HG02970 (cell line): ENCODE results near the gene SLC37A4.
A peak's percentile ranks its signal among the peaks of the same experiment; 100 is the strongest.
"Not testable (repeated sequence)": the region's sequence is repeated elsewhere in the genome, so short reads cannot be mapped to it uniquely, and the experiment has no call there.

ENCODE experiments used
- ATAC-seq: cut with Tn5 transposase; IDR thresholded peaks from one replicate; pipeline ENCODE4 v1.9.1; 2021; ENCODE audit warnings: mild to moderate bottlenecking, moderate library complexity, moderate number of reproducible peaks; ENCODE audit not compliant: unreplicated experiment, low FRiP score

Gene SLC37A4

DNA sequence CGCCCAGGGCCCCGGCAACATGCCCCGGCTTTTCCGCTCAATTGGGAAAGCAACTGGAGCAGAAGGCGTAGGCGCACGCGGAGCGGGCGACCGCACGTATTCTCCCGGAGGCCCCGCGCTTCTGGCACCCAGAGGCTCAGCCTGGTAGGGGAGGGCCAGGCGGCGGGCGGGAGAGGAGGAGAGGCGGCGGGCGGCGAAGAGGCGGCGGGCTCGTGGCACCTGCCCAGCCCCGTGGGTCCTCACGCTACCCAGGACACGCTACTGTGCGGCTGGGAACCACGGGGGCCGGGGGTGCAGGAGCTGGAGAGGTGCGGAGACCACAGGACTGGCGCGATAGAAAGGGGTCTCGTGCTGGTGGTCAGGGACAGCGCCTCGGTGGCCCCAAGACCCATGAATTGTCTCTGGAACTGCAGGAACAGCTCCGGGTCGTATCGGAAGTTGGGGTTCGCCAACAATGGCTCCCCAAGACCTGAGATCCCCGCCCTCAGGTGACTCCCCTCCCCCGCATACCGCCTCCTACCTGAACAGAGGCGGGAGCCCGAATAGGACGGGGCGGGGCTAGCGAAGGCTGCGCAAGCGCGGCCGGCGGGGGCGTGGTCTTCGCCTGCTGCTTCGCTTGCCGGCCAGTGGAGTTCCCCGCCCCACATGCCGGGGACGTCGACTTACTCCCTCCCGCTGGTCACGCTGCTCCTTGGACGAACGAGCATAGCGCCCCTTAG, at the start of gene SLC37A4:
Gene SLC37A4 (minus strand): TSS at position 549 of the 719 bp plus-strand sequence.
- peak; percentile 87 for ATAC-seq

DNA sequence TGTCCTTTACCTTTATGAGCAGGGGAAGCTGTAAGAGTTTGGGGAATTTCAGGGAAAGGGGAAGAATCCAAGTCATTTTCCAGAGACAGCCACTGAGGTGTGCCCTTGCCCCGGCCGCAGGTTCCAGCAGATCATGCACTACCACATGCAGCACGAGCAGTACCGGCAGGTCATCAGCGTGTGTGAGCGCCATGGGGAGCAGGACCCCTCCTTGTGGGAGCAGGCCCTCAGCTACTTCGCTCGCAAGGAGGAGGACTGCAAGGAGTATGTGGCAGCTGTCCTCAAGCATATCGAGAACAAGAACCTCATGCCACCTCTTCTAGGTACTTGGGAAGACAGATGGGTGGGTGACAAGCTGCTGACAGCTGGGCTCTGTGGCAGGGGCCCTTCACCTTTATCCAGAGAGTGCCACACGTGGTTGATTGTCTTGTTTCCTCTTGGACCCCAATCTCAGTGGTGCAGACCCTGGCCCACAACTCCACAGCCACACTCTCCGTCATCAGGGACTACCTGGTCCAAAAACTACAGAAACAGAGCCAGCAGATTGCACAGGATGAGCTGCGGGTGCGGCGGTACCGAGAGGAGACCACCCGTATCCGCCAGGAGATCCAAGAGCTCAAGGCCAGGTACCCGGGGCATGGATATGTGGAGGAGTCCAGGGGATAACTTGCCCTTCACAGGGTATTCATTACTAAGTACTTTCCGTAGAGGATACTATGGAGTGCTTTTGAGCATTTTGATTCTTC, 48.2 kb upstream of the SLC37A4 start:
- ATAC-seq, result no peak

DNA sequence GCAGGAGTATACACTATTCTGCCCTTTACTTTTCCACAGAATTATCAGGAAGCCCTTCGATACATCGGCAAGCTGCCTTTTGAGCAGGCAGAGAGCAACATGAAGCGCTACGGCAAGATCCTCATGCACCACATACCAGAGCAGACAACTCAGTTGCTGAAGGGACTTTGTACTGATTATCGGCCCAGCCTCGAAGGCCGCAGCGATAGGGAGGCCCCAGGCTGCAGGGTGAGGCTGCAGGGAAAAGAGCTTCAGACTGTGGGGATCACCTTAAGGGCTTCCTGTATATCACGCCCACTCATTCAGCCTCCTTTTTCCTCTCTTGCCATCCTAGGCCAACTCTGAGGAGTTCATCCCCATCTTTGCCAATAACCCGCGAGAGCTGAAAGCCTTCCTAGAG, 47.2 kb upstream of the SLC37A4 start:
- no peak for ATAC-seq

DNA sequence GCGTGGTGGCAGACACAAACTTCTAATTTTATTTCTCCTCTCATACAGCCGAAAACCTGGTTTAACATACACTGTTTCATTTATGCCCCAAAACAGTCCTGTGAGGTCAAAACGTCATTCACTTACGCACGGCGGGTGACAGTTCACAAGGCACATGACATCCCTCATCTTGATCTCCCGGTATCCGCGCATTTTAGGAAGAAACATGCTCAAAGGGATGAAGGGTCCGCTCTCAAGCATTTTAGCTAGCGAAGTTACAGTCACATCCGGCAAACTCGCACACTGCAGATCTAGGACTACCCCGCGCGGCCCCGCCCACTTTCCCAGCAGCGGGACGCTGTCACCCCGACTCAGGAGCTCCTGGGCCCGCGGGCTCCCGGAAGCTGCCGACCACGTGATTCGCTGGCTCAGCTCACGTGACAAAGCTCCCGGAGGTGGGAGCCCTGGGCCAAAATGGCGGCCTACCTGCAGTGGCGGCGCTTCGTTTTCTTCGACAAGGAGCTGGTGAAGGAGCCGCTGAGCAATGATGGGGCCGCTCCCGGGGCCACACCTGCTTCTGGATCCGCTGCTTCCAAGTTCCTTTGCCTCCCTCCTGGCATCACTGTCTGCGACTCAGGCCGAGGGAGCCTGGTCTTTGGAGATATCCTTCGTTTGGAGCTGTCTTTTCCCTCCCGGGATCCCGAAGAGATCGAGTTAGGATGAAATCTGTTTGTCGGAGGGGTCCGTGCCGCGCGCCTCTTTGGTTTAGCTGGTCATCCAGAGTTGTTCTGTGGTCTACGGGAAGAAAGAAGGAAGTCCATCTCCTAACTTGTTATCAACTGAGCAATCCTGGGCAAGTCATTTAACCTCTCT, 36.9 kb upstream of the SLC37A4 start, which contains the start of gene VPS11:
Gene VPS11 (plus strand): TSS at position 448 of the 852 bp plus-strand sequence. CDS start 6 bp downstream, at position 454.
- ATAC-seq, result peak; percentile 93

DNA sequence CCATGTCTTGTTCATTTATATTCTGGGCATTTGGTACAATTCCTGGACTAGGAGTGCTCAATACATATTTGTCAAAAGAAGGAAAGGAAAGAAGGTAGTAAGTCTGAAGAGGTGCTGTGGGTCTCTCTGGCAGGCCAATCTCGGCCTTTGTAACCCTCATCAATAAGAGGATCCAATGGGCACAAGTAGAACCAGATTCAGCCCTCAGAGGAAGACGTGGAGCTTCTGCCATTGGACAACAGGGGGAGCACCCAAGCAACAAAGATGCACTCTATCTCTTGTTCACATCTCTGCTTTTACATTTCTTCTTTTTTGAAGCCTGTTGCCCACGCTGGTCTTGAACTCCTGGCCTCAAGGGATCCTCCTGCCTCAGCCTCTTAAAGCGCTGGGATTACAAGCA, 34.7 kb upstream of the SLC37A4 start:
- no peak for ATAC-seq

DNA sequence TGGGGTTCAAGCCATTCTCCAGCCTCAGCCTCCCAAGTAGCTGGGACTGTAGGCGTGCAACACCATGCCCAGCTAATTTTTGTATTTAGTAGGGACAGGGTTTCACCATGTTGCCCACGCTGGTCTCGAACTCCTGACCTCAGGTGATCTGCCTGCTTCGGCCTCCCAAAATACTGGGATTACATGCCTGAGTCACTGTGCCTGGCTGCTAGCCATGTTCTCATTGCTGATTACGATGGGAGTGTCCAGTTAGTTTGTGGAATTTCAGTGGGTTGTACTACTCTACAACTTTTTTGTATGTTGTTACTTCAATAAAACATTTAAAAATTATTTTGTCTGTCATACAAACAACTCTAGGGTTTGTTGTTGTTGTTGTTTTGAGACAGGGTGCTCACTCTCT, 32.1 kb upstream of the SLC37A4 start:
- ATAC-seq, result no peak

DNA sequence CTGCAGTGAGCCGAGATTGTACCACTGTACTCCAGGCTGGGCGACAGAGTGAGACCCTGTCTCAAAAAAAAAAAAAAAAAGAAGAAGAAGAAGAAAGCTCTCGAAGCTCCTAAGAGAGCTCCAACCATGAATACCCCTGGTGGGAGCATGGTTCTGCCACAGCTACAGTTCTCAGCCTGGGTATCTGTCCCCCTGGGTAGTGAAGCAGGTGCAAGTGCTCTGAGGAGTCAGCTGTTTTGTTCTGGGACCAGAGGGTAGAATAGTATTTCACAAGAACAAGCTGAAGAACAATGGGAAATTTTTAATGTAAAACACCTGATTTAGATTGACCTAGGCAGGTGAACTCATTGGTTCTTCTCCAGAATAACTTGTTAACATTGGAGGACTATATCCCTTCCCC, 30.6 kb upstream of the SLC37A4 start:
- no peak for ATAC-seq

DNA sequence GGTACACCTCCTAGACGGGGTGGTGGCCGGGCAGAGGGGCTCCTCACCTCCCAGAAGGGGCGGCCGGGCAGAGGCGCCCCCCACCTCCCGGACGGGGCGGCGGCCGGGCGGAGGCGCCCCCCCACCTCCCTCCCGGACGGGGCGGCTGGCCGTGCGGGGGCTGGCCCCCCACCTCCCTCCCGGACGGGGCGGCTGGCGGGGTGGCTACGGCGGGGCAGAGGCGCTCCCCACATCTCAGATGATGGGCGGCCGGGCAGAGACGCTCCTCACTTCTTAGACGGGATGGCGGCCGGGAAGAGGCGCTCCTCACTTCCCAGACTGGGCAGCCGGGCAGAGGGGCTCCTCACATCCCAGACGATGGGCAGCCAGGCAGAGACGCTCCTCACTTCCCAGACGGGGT, 28.5 kb upstream of the SLC37A4 start:
- not testable (repeated sequence) for ATAC-seq

DNA sequence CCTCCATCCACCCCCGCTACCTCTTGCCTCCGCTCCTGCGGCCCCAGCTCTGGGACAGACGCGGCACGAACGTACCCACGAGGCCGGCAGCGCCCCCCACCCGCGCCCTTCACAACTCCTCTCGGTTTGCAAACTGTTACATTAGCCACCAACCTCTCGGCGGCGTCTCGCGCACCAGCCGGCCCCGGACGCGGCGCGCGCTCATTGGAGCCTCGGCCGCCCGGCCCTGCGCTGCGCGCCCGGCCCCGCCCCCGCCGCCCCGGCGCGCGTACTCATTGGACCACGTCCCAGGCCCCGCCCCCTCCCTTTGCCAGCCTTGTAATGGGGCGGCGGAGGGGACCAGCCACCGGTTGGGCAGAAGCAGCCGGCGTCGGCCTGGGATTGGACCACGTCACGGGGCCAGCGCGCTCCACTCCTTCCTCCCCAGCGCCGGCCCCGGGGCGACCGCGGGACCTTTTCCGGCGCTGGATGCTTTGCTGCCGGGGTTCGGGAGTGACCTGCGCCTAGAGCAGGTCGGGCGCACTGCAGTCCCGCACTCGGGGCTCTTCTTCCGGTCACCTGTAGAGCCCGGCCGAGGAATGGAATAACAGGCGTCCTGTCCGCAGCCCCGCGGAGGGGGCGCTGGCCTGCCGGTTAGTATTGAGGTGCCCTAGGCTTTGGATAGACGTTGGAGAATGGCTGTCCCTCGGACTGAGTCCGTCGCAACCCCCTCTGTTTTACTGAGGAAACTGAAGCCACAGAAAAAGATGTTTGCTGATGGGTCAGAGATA, 26.5 kb upstream of the SLC37A4 start, which contains the start of gene HYOU1:
Gene HYOU1 (minus strand): TSS at position 206 of the 770 bp plus-strand sequence. CDS start 1,045 bp downstream, outside the sequence.
- ATAC-seq, result peak; percentile 89

DNA sequence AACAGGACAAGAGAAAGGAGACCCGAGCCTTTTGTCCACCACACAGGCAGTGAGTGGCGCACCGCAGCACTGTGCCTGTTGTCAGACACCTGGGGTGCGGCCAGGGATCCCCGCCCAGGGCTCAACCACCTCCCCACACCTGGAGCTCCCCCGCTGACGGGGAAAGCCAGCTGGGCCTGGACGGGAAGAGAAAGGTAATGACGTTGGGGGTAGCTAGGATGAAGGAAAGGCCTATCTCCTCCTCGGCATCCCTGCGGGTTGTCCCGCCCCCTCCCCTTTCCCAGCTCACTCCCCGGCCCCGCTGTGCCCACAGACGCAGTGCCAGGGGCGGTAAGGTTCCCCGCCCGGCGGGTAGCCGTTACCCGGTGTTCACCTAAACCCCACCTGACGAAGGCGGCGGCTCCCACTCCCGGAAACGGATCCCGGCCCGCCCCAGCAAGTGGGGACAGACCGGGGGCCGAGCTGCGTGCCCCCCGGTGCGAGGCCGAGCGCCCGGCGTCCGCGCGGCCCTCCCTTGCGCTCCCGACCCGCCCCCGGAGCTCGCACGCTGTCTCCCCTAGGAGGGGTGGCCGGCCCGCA, 25.8 kb upstream of the SLC37A4 start:
- ATAC-seq, result peak; percentile 9

DNA sequence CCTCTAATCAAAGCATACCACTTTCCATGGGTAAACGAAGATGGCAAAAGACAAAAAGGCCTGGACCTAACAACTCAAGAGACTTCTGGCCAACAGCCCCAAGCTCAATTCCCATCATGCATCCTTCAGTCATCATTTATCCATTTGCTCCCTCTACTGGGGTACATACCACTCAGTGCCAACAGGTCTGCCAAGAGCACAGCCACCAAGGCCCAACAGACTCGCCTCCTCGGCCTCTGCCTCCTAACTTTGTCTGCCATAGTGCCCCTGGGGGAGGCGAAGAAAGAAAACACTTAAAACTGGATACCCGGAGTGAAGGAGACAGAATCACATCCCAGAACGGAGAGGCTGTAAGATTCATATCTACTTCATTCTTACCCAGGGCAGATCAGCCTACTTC, 25.2 kb upstream of the SLC37A4 start:
- no peak for ATAC-seq

DNA sequence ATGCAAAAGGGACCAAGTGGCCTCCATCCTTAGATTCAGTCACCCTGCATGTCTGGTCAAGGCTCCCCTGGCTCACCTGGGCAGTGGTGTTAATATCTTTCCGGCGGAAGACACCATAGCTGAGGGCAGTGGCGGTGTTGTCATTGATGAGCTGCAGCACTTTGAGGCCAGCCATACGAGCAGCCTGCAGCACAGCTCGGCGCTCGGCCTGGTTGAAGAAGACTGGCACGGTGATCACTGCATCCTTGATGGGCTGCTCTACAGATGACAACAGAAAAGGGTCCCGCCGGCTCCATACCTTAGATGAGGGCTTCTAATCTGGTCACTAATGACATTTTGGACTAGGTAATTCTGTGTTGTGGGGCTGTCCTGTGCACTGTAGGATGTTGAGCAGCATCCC, 23.7 kb upstream of the SLC37A4 start:
- no peak for ATAC-seq

DNA sequence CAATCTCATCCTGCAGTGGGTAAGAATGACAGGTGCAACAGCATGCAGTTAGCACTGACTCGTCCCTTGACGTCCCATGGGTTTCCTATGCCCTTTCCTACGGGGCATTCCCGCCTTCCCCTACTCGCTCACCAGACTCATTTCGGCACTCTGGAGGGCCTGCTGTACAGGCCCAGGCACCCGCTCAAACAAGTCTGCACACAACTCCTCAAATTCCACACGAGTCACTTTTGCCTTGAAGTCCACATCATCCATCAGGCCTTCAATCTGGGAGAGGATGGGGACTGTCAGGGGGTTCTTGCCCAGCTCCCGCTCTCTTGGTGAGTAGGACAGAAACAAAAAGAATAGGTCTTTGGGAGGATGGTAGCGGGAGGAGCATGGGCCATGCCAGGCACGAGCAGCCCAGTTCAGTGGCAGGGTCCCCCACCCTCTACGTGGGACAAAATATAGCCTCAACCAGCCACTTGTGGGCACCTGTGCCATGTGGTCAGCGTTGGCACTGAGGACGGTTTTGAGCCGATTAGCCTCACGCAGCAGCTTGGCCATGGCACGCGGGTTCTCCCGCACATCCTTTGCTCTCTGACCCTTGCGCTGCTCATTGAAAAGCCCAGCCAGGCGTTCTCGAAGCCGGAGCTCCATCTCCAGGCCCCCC, 21.6 kb upstream of the SLC37A4 start:
- ATAC-seq, result no peak

DNA sequence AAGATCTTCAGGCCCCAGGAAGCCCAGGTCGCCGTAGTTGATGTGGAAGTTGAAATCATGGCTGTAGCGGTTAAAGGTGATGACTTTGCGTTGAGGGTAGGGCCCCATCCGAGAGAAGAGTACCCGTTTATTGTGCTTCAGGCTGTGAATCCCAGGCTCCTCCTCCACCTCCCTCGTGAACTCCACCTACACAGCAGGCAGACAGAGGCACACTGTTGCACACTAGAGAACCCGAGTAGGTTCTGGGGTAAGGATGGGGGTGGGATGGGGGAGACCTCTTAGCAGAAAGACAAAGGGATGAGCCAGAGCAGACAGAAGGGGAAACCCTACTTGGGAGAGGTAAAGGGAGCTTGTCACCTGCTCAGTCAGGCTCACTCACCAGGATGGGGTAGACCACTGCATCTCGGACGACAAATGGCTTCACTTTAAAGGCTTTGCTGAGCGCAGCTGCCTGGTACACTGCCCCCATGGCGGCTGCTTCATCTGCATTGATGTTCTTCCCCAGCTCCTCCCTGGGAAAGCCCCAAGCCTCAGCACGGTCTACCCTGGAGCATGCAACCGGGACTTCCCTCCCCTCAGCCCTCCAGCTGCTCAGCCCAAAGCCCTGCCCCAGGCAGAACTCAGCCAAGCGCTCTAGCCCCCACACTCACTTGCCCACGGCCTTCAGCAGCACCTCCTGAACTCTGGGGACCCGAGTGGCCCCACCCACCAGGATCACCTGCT, 20.9 kb upstream of the SLC37A4 start:
- ATAC-seq, result no peak

DNA sequence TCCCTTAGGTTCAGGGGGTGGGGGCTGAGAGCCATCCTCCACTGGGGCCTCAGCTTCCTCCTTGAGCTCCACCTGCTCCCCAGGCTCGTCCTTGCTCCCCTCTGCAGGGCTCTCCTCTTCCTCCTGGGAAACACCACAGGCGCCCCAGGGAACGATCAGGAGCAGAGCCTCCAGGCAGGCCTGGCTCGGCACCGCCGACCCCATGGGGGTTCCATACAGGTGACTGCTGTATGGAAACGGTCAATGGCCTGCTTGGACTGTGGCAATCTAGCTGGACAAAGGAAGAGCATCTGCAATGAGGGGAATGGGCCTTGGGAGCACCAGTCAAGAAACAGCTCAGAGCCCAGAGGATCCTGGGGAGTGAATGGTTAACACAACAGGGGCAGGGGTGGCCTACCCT, 18.4 kb upstream of the SLC37A4 start:
- no peak for ATAC-seq

DNA sequence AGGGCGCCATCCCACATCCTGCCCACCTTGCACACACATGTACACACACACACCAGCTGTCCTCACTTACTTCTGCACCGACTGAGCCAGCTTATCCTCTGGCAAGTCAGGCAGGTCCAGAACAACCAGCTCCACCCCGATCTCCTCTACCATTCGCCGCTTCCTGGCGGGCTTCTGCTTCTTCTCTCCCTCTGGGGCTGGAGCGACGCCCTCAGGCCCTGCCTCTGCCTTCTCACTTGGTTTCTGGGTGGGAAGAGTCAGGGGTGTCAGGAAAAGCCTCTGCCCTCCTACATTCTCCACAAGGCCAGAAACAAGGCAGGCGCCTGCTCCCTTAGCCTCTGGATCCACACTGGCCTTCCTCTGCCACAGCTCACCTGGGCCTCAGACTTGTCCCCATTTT, 18.0 kb upstream of the SLC37A4 start:
- no peak for ATAC-seq

DNA sequence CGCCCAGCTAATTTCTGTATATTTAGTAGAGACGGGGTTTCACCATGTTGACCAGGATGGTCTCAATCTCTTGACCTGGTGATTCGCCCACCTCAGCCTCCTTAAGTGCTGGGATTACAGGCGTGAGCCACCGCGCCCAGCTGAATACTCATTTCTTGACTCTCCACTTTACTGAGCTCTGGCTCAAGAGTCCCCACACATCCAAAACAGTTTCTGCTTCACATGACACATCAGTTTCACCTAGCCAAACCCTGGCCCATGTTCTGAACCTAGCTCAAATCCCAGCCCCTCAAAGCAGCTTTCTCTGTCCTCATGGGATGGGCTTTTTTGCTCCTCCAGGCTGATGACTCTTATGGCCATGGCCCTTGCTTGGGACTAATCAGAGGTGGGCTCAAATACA, 16.5 kb upstream of the SLC37A4 start:
- ATAC-seq, result no peak

DNA sequence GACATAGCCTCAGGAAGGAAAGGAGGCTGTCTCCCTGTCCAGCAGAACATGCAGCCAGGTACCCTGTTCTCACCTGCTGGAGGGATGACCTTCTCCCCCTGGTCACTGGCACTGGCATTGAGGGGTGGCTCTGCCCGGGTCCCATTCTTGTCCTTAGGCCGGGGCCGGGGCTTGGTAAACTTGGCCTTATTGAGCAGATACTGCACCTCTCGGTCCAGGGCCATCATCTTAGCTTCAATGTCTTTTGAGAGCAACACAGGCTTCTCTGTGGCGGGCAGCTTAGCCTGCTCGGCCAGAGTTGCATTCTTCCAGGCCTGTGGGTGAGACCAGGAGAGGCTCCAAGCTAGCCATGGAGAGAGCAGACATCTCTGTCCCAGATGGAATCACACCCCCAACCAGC, 15.8 kb upstream of the SLC37A4 start:
- no peak for ATAC-seq

DNA sequence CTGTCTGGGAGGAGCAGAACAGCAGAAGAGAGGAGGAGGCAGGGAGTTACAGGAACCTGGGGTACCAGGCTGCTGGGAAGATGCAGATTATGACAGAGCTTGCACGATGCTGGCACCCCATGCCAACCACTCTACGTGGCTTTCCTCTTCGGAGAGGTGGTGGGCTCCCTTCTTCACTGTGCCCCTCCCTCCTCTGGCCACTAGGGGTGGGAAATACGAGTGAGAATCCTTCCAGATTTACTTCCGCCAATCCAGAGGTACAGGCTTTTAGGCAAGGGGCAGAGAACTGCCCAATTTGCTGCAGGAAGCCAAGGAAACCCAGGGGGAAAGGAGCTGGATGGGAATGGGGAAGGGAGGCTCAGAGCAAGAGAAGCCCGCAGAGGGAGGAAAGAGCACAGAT, 14.0 kb upstream of the SLC37A4 start:
- no peak for ATAC-seq
